Neural crest cell (in vitro differentiated cells): ENCODE measurements around the gene ROPN1. TPM values are rescaled to one million over a fixed set of nuclear protein-coding genes. Genes with fewer than 3 reads are reported as not detected.
"Not testable (repeated sequence)": the region's sequence is repeated elsewhere in the genome, so short reads cannot be mapped to it uniquely, and the experiment has no call there.

Experiments
- DNase-seq: peaks from one replicate; pipeline ENCODE4 v3.0.0; 2021; ENCODE audit warnings: low read depth, mixed read lengths, low spot score
- H3K27ac Mint-ChIP-seq: one replicate; pipeline ENCODE4 v1.8.0; 2021; ENCODE audit warnings: mild to moderate bottlenecking, mixed read lengths; ENCODE audit not compliant: unreplicated experiment
- H3K27me3 Mint-ChIP-seq: 2 replicates; pipeline ENCODE4 v1.8.0; 2021; ENCODE audit warnings: low read depth, mild to moderate bottlenecking, mixed read lengths
- H3K36me3 Mint-ChIP-seq: 2 replicates; pipeline ENCODE4 v1.8.0; 2021; ENCODE audit warnings: low read depth, mild to moderate bottlenecking, mixed read lengths
- H3K4me1 Mint-ChIP-seq: 2 replicates; pipeline ENCODE4 v1.8.0; 2021; ENCODE audit warnings: mixed read lengths
- H3K4me3 Mint-ChIP-seq: one replicate; pipeline ENCODE4 v1.8.0; 2021; ENCODE audit warnings: mild to moderate bottlenecking, mixed read lengths
- H3K9me3 Mint-ChIP-seq: 2 replicates; pipeline ENCODE4 v1.8.0; 2021; ENCODE audit warnings: mixed read lengths
- total RNA-seq: library from RNA; stranded (reverse); gene quantifications from 2 replicates; pipeline ENCODE4 v1.2.1, GENCODE V29; 2021
- TF ChIP-seq, protein P1 (sequence below): fragments of 200-600 bp; sonication (generic); conservative IDR thresholded peaks from 2 replicates; pipeline ENCODE4 v1.5.0; 2021; ENCODE audit warnings: antibody characterized with exemption, mild to moderate bottlenecking

The ROPN1 gene
- total RNA-seq, 1 donor from 2014 or later = not detected

DNA sequence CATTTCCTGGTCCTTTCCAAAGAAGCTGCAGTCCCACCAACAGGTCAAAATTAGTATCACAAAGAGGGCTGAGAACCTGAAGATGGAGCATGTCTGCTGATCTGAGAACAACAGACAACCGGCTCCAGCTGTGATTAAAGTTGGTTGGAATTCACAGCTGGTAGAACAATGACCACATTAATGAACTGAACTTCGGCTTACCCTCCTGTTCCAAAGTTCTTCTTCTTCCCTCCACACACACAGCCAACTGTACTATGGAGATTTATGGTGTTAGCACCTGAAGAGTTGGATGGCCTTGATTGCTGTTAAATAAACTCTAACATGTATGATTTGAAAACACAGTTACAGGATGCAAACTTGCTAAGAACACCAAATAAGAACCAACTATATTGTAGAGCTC lies 27.4 kb upstream of the ROPN1 start:
- DNase-seq = no peak
- peaks cover 8% of the 10 kb centered on the region for H3K9me3 Mint-ChIP-seq
- no peak overlapping the region for H3K4me3 Mint-ChIP-seq
- H3K4me1 Mint-ChIP-seq = peaks cover 8% of the 10 kb centered on the region
- no peaks in the 10 kb centered on the region for H3K36me3 Mint-ChIP-seq
- H3K27me3 Mint-ChIP-seq = peaks cover 4% of the 10 kb centered on the region
- TF ChIP-seq, protein P1, sequence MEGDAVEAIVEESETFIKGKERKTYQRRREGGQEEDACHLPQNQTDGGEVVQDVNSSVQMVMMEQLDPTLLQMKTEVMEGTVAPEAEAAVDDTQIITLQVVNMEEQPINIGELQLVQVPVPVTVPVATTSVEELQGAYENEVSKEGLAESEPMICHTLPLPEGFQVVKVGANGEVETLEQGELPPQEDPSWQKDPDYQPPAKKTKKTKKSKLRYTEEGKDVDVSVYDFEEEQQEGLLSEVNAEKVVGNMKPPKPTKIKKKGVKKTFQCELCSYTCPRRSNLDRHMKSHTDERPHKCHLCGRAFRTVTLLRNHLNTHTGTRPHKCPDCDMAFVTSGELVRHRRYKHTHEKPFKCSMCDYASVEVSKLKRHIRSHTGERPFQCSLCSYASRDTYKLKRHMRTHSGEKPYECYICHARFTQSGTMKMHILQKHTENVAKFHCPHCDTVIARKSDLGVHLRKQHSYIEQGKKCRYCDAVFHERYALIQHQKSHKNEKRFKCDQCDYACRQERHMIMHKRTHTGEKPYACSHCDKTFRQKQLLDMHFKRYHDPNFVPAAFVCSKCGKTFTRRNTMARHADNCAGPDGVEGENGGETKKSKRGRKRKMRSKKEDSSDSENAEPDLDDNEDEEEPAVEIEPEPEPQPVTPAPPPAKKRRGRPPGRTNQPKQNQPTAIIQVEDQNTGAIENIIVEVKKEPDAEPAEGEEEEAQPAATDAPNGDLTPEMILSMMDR = no peak
- H3K27ac Mint-ChIP-seq = no peak overlapping the region

- H3K27ac Mint-ChIP-seq, H3K36me3 Mint-ChIP-seq, H3K4me1 Mint-ChIP-seq, H3K9me3 Mint-ChIP-seq, H3K4me3 Mint-ChIP-seq, H3K27me3 Mint-ChIP-seq, DNase-seq: not testable (repeated sequence)
These were observed 25.6 kb upstream of the ROPN1 start for GRCh38 chr3:124017502-124017901.

DNA sequence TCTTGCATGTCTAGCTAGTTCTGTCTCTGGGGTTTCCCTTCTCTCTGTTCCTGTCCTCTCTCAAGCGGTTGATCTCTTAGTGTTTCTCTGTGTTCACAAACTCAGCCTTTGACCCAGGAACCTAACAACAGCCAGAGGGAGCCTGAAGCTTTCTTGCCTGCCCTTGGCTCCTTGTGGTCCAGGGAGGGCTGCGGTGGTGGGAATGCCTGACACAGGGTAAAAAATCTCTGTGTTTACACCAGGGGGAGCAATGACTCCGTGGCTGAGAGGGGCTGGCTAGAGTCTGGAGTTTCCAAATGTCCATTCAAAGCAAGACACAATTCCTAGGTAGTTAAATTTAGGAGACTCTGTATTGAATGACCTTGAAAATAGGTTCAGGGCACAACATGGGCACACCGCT lies 24.6 kb upstream of the ROPN1 start:
- not testable (repeated sequence) for H3K4me1 Mint-ChIP-seq, H3K4me3 Mint-ChIP-seq, H3K36me3 Mint-ChIP-seq, H3K27ac Mint-ChIP-seq, H3K27me3 Mint-ChIP-seq, H3K9me3 Mint-ChIP-seq
- TF ChIP-seq, protein P1 = peak; percentile 73
- peak; percentile 40 for DNase-seq

- Mint-ChIP-seq H3K4me3 (no peak overlapping the region), H3K9me3 (no peaks in the 10 kb centered on the region), H3K27me3 (peaks cover 9% of the 10 kb centered on the region), H3K36me3 (no peaks in the 10 kb centered on the region), H3K4me1 (peaks cover 5% of the 10 kb centered on the region), H3K27ac (no peak overlapping the region)
- DNase-seq = no peak
- TF ChIP-seq, protein P1 = no peak
These were observed 22.5 kb upstream of the ROPN1 start for GRCh38 chr3:124014366-124014942.

DNA sequence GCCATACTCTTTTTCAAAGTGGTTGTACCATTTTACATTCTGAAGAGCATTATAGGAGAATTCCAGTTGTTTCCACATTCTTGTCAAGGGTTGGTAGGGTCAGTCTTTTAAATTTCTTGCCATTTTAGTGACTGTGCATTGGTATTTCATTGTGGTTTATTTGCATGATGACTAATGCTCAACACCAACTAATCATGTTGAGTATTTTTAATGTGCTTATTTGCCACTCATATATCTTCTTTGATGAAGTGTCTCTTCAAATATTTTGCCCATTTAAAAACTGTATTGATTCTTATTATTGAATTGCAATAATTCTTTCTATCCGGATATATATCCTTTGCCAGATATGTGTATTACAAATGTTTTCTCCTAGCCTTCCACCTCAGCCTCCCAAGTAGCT lies 16.4 kb upstream of the ROPN1 start:
- peaks cover 49% of the 10 kb centered on the region for H3K27me3 Mint-ChIP-seq
- H3K9me3 Mint-ChIP-seq, H3K4me3 Mint-ChIP-seq, H3K27ac Mint-ChIP-seq, H3K36me3 Mint-ChIP-seq, H3K4me1 Mint-ChIP-seq, DNase-seq: not testable (repeated sequence)

GRCh38 chr3:124007186-124007585 lies 15.3 kb upstream of the ROPN1 start:
- H3K9me3 Mint-ChIP-seq = no peaks in the 10 kb centered on the region
- no peaks in the 10 kb centered on the region for H3K36me3 Mint-ChIP-seq
- no peak overlapping the region for H3K27ac Mint-ChIP-seq
- no peaks in the 10 kb centered on the region for H3K4me1 Mint-ChIP-seq
- no peak overlapping the region for H3K4me3 Mint-ChIP-seq
- no peak for DNase-seq
- TF ChIP-seq, protein P1 = no peak
- H3K27me3 Mint-ChIP-seq = peaks cover 53% of the 10 kb centered on the region

DNA sequence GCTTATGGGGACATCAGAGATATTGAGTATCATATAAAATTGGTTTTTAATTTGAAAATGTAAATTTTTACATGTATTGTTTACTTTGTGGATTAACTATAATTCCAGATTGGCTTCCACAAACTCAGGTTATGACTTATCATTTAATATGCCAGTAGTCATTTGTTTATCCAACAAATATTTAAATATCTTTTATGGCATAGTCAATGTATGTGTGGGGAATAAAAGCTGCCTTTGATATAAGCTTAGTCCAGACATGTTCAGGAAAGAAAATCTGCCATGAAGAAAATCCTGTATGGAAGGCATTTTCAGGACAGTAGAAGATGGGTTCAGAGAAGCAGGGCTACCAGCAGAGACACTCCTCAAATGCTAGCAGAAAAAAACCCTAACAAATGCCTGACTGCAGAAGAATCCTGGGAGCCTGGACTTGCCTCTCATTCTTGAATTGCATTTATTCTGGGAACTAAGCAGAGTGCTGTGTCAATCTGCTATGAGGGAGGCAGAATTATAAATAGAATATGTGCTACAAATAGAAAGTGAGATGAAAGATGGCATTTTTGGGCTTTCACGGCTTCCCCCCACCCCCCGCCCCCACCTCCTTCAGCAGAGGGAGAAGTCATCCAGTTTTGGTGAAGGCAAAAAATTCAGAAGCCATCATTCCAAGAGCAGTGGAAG lies 10.6 kb upstream of the ROPN1 start:
- not testable (repeated sequence) for H3K27ac Mint-ChIP-seq, H3K36me3 Mint-ChIP-seq, DNase-seq, H3K4me3 Mint-ChIP-seq, H3K9me3 Mint-ChIP-seq, H3K4me1 Mint-ChIP-seq
- H3K27me3 Mint-ChIP-seq = peaks cover 67% of the 10 kb centered on the region

DNA sequence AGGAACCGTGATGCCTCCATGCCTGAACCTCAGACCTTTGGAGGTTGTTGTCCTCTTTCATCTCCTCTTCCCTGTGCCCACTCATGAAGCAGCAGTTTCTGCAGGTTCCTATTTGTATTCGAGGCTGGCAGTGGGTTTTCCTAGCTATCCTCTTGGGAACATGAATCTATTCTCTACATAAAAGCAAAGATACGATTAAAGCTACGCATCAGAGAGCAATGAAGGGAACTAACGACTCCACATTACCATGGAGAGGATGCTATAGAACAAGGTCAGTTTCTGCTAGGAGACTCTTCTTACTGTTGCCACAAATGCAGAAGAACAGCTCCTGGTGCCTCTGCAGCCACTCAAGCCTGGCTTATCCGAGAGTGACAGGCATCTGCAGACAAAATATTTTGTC lies 9.4 kb upstream of the ROPN1 start:
- H3K27ac Mint-ChIP-seq, H3K9me3 Mint-ChIP-seq, H3K36me3 Mint-ChIP-seq, H3K4me3 Mint-ChIP-seq, H3K4me1 Mint-ChIP-seq, DNase-seq: not testable (repeated sequence)
- peaks cover 65% of the 10 kb centered on the region for H3K27me3 Mint-ChIP-seq
